COLO668 (cell line): ENCODE data around the gene CCDC137.
"Not testable (repeated sequence)": the region's sequence is repeated elsewhere in the genome, so short reads cannot be mapped to it uniquely, and the experiment has no call there.

Experiments used
- DNase-seq: peaks from one replicate; lab custom pipeline; 2025; ENCODE audit not compliant: unreplicated experiment; lab: John Stamatoyannopoulos, UW

CCDC137 gene, protein sequence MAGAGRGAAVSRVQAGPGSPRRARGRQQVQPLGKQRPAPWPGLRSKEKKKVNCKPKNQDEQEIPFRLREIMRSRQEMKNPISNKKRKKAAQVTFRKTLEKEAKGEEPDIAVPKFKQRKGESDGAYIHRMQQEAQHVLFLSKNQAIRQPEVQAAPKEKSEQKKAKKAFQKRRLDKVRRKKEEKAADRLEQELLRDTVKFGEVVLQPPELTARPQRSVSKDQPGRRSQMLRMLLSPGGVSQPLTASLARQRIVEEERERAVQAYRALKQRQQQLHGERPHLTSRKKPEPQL

GRCh38 chr17:81666342-81667191 is at the start of gene CCDC137, which contains the start of gene OXLD1:
Gene CCDC137 (plus strand): TSS chr17:81666737. CDS start chr17:81666767, 30 bp downstream.
Gene OXLD1 (minus strand): TSS chr17:81666605. CDS start chr17:81666577, 28 bp downstream.
- DNase-seq = peak; percentile 92

DNA sequence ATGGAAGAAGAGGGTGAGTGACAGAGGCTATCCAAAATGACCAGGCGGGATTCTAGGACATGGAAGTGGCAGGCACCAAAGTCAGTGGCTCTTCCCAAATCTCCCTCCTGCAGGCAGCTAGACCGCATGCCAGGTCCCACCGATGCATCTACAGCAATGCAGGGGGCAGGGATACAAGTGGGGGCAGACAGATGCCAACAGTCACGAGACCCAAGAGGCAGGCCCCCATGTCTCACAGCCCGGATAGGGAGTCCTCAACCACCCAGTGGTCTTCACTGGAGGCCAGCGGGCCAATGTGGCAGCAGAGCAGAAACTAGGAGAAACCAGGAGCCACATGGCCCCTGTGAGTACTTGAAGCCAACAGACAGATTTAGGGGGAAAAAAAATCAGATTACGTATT is 49.7 kb upstream of the CCDC137 start:
- no peak for DNase-seq

- DNase-seq = not testable (repeated sequence)
Measured at GRCh38 chr17:81618307-81618706, 48.2 kb upstream of the CCDC137 start.

DNA sequence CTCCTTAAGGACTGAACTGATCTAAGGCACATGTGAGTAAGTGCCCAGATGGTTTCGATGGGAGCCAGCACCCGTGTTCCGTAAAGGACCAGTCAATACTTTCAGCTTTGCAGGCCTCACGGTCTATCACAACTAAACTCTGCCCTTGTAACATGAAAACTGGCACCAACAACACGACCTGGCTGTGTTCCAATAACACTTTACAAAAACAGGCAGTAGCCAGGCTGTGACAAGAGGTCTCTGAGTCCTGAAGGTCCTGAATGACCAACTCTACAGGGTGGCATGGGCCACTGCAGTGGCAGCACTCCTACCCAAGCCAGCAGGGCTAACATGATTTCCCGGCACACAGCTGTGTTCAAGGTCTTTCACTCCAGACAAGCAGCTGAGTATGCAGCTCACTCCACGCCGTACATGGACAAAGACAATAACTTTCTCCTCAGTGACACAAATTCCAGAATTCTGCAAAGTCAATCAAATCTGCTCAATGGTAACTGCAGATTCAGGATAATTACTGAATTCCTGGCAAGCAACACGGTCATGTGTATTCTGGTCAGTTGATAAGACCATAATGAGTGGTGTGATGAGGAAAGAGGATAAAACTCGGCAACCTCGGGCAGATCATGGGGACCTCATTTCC is 44.9 kb upstream of the CCDC137 start:
- no peak for DNase-seq

GRCh38 chr17:81630274-81630673 is 36.3 kb upstream of the CCDC137 start:
- no peak for DNase-seq

- no peak for DNase-seq
Measured at GRCh38 chr17:81631482-81631881, 35.1 kb upstream of the CCDC137 start.

- no peak for DNase-seq
Measured at GRCh38 chr17:81635431-81635830, 31.1 kb upstream of the CCDC137 start.

GRCh38 chr17:81635973-81636504 is 30.5 kb upstream of the CCDC137 start:
- no peak for DNase-seq

- DNase-seq = peak; percentile 80
Measured at GRCh38 chr17:81636505-81637288, 29.8 kb upstream of the CCDC137 start, which contains the start of the genes NPLOC4 and TSPAN10. Gene NPLOC4 (minus strand): TSS chr17:81637112. CDS start chr17:81636930, 182 bp downstream. Gene TSPAN10 (plus strand): TSS chr17:81637196. CDS start chr17:81642413, 5,217 bp downstream.

DNA sequence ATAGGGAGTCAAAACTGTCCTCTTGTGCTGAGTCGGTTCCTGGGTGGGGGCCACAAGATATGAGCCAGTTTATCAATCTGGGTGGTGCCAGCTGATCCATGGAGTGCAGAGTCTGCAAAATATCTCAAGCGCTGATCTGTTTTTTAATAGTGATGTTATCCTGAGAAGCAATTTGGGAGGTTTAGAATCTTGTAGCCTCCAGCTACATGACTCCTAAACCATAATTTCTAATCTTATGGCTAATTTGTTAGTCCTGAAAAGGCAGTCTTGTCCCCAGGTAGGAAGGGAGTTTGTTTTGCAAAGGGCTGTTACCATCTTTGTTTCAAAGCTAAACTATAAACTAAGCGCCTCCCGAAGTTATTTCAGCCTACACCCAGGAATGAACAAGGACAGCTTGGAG is 27.9 kb upstream of the CCDC137 start:
- no peak for DNase-seq

DNA sequence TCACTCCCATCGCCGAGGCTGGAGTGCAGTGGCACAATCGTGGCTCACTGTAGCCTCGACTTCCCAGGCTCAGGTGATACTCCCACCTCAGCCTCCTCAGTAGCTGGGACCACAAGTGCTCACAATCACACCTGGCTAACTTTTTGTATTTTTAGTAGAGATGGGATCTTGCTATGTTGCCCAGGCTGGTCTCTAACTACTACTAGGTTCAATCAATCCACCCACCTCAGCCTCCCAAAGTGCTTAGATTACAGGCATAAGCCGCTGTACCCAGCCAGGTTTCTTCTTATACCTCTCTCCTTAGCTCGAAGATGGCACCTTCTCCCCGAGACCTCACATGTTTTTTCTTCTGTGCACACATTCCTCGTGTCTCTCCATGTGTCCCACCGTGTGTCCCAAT is 26.5 kb upstream of the CCDC137 start:
- DNase-seq = no peak

DNA sequence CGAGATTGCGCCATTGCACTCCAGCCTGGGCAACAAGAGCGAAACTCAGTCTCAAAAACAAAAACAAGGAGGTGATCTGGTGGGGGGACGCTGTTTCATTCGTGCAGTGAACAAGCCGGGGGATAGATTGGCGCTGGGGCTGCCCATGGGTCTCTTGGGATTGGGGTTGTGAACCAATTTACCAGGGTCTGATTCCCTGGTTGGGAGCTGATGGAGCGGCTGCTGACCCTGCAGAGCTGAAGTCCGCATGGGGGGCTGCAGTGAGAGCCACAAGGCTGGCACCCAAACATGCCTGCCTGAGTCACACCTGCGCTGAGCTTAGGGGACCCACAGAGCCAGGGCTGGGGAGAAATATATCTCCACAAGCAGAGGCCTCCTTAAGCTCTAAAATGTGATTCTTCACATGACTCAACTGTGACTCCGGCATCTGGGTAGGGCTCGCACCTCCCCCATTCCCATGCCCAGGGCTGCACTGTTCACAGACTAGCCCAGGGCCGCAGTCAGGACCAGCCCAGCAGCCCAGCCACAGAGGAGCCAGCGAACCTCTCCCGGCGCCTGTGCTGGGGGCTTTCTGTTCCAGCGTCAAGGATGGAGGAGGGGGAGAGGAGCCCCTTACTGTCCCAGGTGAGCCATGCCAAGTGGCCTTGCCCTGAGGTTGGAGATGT is 24.6 kb upstream of the CCDC137 start:
- no peak for DNase-seq

DNA sequence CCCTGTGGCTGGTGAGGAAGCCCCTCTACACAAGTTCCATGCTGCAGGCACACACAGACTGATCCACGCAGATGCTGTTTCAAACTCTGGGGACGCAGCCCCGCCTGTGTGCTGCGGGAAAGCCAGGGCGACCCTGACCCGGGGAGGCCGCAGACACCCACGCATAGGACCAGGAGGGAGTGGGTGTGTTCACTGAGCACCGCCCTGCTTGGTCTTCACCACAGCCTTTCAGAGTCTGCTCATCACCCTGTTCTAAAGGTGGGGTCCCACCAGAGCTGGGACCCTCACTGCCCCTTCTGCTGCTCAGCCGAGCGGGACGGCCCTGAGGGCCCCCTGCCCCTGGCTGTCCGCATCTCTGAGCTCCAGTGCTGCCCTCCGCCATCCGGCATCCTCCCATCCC is 22.0 kb upstream of the CCDC137 start:
- DNase-seq = no peak

- no peak for DNase-seq
Measured at GRCh38 chr17:81644976-81645952, 21.3 kb upstream of the CCDC137 start.

DNA sequence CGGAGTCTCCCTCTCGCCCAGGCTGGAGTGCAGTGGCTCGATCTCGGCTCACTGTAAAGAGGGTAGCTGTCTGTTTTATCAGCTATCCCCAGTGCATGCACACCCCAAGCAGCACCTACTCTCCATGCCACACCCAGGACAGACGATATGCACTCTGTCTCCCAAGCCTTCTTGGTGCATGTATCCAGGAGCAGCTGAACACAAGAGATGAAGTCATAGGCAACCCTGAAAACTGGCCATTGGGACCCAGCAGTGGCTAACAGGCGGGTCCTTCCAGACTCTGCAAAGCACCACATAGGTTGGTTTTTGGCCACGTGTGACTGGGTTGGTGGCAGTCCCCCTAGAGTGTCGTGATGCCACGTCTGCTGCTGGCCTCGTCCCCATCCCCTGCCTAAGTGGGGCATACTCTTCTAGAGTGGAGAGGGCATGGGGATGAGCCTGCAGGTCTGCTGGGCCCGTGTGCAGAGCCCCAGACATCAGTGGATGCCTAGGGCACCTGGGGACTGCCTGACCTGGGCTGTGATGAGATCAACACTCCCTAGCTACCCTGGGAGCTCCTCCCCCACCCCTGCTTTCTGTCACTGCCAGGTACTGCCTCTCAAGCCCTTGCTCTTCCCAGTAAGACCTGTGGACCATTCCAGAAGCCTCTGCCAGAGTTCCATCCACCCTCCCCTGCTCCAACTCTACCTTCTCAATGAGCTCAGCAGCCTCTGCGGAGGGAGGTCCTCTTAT is 19.5 kb upstream of the CCDC137 start:
- no peak for DNase-seq

DNA sequence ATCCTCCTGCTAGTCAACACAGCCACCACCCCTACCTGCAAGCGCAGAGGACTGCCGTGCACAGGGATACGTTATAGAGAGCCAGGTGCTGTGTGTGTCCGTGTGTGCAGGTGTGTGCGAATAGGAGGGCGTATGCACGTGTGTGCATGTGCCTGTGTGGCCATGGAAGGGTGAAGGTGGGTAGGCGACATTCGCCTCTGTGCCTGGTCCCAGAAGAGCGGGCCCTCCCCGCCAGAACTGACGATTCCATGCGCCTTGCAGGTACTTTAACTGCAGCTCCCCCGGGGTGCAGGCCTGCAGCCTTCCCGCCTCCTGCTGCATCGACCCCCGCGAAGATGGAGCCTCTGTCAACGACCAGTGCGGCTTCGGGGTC is 18.9 kb upstream of the CCDC137 start:
- no peak for DNase-seq

DNA sequence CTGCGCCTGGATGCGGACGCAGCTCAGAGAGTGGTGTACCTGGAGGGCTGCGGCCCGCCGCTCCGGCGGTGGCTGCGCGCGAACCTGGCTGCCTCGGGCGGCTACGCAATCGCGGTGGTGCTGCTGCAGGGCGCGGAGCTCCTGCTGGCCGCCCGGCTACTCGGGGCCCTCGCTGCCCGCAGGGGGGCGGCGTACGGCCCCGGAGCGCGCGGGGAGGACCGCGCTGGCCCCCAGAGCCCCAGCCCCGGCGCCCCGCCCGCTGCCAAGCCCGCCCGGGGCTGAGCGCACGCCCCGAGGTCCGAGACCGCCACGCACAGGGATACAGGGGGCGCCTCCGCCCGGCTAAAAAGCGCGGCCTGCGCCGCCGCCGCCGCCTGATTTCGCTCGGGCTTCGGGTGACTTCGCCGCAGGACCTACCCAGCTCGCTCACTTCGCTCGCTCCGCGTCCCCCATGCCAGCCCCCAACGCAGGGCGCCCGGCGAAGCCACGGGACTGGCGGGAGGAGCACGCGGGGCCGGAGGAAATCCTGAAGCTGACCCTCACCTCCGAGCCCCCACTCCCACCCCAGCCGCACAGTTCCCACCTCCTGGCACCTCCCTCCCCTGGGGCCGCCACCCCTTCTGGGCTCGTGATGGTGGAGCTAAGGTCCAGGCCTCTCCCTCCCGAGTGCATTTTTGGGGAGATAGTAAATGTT is 18.4 kb upstream of the CCDC137 start:
- no peak for DNase-seq

DNA sequence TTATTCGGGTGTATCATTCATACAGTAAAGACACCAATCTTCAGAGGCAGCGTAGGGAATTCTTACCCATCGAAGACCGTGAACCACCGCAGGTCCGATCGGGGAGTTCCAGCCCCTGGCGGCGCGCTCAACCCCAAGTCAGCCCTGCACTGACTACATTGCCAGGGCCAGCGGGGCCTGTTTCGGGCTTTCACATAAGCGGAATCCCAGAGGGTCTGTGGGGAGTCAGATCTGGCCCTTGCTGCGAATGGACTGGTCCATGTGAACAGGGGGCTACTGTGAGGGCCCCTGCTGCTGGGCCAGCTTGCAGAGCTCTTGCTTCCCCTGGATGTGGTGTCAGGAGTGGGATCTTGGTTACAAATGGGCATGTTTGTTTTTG is 17.8 kb upstream of the CCDC137 start:
- no peak for DNase-seq
